ENCODE data around the gene TMED9.
"Not testable (repeated sequence)": the region's sequence is repeated elsewhere in the genome, so short reads cannot be mapped to it uniquely, and the experiment has no call there.

Gene TMED9

GRCh38 chr5:177607115-177607451 is 15.1 kb downstream of the TMED9 start:
- no peak for DNase-seq

- DNase-seq, result peak; percentile 87
Measured at GRCh38 chr5:177607452-177608192, 15.6 kb downstream of the TMED9 start.

- DNase-seq, result no peak
Measured at GRCh38 chr5:177608243-177609075, 16.5 kb downstream of the TMED9 start.

- DNase-seq, result no peak
Measured at GRCh38 chr5:177609076-177610059, 17.4 kb downstream of the TMED9 start.

DNA sequence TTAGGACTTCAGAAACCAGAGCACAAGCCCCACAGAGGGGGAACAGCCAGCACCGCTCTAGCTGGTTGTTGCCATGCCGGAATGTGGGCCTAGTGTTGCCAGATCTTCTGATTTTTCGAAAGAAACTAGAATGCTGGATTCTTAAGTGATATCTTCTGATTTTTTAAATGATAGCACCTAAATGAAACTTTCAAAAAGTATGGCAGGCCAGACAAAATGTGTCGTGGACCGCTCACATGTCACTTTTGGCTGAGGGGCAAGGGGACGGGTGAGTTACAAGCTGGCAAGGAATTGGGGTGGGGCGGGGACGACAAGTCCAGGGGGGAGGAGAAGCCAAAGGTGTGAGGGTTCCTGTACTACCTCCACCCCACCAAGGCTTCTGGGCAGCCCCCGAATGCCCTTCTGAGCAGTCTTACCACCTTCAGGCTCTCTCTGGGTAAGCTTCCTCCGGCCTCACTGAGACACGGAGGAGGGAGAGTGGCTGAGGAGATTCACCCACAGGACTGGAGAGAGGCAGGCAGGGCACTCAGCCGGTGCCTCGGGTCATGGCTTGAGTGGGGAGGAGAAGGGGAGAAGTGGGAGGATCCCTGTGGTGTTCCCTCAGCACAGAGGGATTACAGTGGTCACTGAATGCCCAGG is 18.2 kb downstream of the TMED9 start:
- no peak for DNase-seq

DNA sequence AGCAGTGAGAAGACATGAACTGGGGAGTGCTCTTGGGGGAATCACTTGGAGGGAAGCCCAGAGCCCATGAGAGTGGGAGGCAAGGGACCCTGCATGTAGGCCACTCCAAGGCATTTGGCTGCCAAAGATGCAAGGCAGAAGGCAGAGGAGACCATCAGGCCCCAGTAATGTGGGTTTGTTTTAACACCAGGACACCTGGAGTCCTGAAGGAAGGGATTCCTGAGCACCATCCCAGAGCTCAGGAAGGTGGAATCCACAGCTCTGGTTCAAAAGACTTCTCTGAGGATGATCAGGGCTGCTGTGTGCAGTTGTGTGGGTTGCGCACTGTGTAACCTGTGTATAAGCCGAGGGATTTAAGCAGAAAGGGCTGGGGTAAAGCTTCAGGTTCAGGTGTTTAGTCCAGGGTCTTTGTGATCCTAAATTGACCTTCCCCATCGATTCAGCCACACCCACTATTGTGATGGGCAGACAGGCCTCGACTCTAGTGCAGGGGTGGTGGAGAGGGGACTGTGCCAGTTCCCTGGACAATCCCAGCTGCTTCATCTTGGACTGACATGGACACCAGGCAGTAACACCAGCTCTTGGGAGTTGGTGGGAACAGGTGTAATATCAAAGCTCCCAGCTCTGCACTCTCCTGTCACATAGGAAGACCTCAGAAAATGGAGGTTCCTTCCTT is 18.9 kb downstream of the TMED9 start:
- no peak for DNase-seq

DNA sequence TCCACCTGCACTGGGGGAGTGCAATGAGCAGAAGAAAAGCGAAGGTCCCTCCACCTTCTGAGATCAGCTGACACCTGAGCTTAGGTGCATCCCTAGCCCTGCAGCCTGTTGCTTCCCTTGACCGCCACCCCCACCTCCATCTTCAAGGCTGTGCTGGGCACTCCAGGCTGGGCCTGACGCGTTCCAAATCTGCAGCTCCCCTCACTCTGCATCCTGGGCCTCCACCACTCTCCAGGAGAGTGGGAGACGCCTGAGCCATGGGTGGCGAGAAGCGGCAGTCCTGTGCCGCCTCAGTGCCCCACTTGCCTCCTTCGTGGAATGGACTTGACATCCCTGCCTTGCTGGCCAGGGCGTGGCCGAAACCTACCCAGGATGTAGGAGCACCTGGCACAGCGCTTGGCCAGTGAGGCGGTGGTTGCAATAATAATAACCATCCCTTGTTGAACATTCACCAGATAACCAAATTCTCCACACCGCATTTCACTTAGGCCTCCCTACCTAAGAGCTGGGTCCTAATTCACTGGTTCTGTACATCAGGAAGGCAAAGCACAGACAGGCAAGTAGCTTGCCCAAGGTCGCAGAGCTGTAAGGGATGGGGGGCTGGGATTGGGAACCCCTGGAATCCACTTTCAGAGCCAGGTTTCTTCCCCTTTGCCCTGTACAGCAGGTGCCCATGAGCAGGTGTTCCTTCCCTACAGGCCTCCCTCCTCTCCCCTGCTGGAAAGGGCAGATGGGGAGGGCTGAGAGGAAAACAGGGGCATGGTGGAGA is 19.6 kb downstream of the TMED9 start:
- DNase-seq, result no peak

- DNase-seq, result no peak
Measured at GRCh38 chr5:177612215-177612673, 20.2 kb downstream of the TMED9 start.

DNA sequence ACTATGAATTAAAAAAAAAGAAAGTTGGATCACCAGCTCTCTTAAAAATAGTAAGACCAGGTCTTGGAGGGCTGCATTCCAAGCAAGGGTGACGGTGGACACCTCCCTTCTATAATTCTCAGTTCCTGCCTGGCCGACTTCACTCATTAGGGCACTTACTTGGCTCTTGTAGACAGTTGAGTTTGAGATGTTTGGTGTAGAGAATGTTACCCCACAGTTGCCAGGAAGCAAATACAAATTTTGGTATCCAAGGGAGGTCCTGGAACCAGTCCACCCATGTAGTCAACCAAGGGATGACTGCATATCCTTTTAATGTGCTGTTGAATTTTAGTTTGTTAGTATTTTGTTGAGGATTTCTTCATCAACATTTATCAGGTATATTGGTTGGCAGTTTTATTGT is 28.6 kb downstream of the TMED9 start:
- no peak for DNase-seq

DNA sequence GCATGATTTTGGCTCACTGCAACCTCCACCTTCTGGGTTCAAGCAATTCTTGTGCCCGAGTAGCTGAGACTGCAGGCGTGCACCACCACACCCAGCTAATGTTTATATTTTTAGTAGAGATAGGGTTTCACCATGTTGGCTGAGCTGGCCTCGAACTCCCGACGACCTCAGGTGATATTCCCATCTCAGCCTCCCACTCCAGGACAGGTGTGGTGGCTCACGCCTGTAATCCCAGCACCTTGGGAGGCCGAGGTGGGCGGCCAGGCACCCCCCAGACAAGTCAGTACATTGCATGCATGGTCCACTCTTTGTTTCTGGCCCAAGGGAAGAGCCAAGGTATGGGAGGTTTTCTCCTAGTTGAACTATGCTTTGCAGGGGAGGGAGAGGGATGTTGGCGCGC is 32.2 kb downstream of the TMED9 start:
- DNase-seq, result not testable (repeated sequence)

- DNase-seq, result not testable (repeated sequence)
Measured at GRCh38 chr5:177630186-177630585, 38.2 kb downstream of the TMED9 start.

DNA sequence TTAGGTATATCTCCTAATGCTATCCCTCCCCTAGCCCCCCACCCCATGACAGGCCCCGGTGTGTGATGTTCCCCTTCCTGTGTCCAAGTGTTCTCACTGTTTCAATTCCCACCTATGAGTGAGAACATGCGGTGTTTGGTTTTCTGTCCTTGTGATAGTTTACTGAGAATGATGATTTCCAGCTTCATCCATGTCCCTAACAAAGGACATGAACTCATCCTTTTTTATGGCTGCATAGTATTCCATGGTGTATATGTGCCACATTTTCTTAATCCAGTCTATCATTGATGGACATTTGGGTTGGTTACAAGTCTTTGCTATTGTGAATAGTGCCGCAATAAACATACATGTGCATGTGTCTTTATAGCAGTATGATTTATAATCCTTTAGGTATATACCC is 42.9 kb downstream of the TMED9 start:
- not testable (repeated sequence) for DNase-seq

DNA sequence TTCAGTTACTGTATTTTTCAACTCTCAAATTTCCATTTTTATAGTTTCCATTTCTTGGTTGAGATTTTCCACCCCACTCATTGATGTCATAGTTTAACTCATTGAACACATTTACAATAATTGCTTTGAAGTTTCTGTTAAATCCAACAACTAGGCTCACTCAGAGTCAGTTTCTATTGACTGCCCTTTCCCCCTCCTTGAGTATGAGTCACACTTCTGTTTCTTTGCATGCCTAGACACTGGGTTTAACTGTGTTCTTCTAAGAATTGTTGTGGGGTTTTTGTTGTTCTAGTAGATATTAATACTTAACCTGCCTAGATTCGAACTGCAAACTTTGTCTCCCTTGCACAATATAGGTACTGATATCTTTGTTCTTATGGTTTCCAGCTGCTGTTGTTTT is 53.5 kb downstream of the TMED9 start:
- not testable (repeated sequence) for DNase-seq
